GM12872 (cell line): ENCODE data around the gene LCN12.

Experiments used
- CTCF ChIP-seq: IDR thresholded peaks from 3 replicates; pipeline ENCODE4 v1.5.1; 2011; ENCODE audit warnings: low read depth, mild to moderate bottlenecking, low read length, moderate library complexity; ENCODE audit not compliant: insufficient read depth

LCN12 gene

DNA sequence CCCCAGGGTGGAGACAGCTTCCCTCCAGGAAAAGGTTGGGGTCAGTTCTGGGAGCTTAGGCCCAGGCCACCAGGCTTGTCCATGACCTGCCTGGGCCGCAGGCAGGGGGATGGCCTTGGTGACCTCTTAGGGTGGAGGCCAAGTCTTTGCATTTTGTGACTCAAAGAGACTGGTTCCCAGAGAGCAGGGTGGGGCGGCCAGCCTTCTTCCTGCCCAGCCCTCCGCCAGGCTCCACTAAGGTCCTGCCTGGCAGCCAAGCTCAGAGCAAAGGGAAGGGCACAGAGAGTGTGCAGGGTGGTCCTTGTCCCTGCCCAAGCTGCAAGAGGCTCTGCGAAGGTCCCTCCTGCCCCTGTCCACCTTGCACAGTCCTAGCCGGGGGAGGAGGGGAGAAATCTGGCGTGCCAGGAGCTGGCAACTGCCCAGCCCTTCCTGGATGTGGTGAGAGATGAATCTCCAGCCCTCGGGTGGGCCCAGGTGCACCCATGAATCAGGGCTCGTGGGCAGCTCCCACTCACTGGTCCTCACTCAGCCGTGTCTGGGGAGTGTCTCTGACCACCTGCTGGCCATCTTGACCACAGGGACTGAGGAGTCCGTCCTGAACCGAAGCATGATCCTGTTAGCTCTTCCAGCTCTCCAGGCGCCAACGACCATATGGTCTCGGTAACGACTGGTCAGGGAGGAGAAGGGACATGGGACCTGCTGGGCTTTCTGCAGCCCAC lies 22.9 kb downstream of the LCN12 start:
- TF ChIP-seq CTCF, result no peak

DNA sequence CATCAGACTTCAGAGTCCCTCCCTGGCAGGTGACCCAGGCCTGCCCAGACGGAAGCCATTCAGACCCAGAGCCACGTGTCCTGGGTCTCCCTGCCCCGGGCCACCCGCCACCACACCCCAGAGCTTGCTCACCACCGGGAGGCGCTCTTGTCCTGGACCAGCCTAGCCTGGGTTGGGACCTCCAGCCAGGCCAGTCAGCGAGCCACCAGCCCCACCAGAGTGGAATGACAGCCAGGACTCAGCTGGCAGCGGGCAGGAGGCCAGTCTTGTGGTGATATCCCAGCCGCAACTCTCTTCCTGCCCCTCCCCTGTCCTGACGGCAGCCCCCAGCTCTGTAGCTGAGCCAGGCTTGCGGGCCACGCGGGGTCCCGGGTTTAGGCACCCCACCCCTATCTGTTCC lies 23.6 kb downstream of the LCN12 start:
- TF ChIP-seq CTCF, result peak; percentile 37

GRCh38 chr9:136977223-136977622 lies 25.1 kb downstream of the LCN12 start, which contains the start of gene PTGDS:
Gene PTGDS, plus strand, starts transcription at chr9:136977504. Its CDS starts 75 bp downstream, at chr9:136977579.
- no peak for TF ChIP-seq CTCF

GRCh38 chr9:136977649-136978072 lies 25.6 kb downstream of the LCN12 start:
- TF ChIP-seq CTCF, result no peak

DNA sequence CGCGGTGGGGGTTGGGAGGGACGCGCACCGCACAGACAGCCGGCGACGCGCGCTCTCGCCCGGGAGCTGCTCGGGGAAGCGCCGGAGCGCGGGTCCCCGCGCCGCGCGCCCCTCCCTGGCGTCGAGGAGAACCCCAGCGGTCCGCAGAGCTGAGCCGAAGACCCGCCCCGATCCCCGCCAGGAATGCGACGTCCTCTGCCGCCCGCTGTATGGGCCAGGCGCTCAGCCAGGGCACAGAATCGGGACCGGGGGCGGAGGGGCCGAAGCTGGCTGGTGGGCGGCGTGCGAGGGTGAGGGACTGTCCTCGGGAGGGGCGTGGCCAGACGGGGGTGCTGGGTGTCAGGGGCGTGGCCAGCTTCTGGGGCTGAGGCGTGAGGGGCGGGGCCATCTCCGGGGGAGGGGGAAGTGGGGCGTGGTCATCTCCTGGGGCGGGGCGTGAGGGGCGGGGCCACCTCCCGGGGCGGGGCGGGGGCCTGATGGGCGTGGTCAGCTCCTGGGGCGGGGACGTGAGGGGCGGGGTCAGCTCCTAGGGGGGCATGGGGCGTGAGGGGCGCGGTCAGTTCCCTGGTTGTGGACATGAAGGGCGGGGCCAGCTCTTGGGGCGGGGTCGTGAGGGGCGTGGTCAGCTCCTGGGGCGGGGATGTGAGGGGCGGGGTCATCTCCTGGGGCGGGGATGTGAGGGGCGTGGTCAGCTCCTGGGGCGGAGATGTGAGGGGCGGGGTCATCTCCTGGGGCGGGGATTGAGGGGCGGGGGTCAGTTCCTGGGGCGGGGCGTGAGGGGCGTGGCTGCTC lies 26.2 kb downstream of the LCN12 start:
- no peak for TF ChIP-seq CTCF

GRCh38 chr9:136978865-136979544 lies 26.9 kb downstream of the LCN12 start:
- no peak for TF ChIP-seq CTCF

GRCh38 chr9:136979769-136980587 lies 27.9 kb downstream of the LCN12 start:
- TF ChIP-seq CTCF, result no peak
